Activated CD8-positive, alpha-beta memory T cell treated with anti-CD3 and anti-CD28 coated beads, Interleukin-2, amount 50 U/mL, for 24 hours (primary cell): ENCODE measurements around the gene POM121C.
"Not testable (repeated sequence)": the region's sequence is repeated elsewhere in the genome, so short reads cannot be mapped to it uniquely, and the experiment has no call there.

Experiments
- DNase-seq: peaks from one replicate; pipeline ENCODE4 v3.0.0-alpha.2; 2020; ENCODE audit errors: extremely low read depth

The POM121C gene

DNA sequence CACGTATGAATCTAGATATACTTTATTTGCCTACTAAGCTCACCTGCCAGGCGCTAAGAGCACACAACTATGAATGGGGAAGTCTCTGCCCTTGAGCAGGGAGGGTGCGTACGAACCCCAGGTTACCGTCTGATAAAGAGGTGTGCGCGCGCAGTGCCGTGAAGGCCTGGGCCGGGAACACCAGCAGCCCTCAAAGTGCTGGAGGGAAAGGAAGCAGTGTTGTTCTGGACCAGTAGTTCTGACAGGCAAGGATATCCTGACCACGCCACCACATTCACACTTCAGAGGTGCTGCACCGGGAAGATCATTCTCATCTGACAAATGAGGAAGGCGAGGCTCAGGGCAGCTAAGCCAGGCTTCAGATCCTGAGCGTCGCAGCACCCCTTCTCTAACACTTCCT lies 62.6 kb downstream of the POM121C start:
- DNase-seq, result not testable (repeated sequence)

- DNase-seq, result not testable (repeated sequence)
These were observed 64.0 kb downstream of the POM121C start for GRCh38 chr7:75421798-75422710.

DNA sequence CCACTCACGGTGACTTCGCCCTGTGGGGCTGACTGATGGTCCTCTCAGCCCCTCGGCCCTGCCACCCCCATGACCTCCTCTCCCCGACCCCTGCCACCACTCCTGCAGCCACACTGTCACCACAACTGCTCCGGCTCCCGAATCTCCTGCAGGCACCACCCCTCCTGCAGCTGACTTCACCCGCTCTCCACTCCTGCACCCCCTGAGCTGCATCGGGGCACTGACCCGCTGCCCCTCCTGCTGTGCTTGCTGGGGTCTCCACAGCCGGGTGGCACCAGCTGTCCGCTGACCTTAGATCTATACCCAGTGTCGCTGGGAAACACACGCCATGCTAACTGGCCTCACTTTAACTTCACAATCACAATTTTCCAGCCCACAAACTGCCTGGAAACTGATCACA lies 65.9 kb downstream of the POM121C start:
- not testable (repeated sequence) for DNase-seq

DNA sequence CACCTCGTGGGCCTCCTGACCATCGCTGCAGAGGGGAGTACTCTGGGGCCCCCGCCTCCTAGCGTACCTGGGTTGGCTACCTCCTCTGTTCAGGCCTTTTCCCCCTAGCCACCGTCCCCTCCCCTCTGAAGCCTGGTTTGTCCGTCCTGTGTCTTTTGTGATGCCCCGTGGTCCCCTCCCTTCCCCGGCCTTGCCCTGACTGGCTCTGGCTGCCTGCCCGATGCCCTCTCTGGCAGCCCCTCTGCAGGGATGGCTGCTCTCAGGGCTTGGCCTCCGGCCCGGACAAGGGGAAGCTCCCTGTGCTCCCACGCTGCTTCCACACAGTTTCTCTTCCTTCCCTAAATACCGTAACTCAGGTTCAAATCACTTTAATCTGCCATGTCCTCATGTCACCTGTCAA lies 66.4 kb downstream of the POM121C start:
- DNase-seq, result not testable (repeated sequence)

- DNase-seq, result not testable (repeated sequence)
These were observed 66.9 kb downstream of the POM121C start for GRCh38 chr7:75419210-75419609.

GRCh38 chr7:75418292-75418858 lies 67.7 kb downstream of the POM121C start:
- not testable (repeated sequence) for DNase-seq

- not testable (repeated sequence) for DNase-seq
These were observed 69.3 kb downstream of the POM121C start for GRCh38 chr7:75416787-75417186.

GRCh38 chr7:75415829-75416373 lies 70.2 kb downstream of the POM121C start:
- not testable (repeated sequence) for DNase-seq

GRCh38 chr7:75415428-75415817 lies 70.7 kb downstream of the POM121C start:
- not testable (repeated sequence) for DNase-seq

DNA sequence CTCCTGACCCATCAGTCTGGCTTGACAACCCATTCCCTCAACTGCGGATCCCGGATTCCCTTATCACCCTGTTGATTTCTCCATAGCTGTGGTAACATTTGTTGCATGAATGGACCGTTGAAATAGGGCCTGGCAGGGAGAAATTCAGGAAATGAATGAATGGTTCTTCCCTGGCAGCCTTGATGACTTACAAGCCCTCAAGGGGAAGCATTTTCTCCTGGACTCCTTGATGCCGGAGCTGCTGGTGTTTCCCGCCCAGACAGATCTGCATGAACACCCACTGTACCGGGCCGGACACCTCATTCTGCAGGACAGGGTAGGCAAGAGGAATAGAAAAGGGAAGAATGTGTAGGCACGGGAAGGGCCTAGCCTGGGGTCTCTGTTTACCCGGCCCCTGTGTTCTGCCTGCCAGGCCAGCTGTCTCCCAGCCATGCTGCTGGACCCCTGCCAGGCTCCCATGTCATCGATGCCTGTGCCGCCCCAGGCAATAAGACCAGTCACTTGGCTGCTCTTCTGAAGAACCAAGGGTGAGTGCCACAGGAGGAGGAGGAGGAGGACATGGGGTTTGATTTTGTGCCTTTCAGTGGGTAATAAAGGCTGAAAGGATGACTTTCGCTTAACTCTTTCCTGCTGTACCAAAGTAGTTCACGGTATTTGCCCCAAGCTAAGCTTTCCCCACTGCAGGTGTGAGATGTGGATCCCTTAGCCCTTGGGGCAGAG lies 71.2 kb downstream of the POM121C start:
- DNase-seq, result not testable (repeated sequence)

DNA sequence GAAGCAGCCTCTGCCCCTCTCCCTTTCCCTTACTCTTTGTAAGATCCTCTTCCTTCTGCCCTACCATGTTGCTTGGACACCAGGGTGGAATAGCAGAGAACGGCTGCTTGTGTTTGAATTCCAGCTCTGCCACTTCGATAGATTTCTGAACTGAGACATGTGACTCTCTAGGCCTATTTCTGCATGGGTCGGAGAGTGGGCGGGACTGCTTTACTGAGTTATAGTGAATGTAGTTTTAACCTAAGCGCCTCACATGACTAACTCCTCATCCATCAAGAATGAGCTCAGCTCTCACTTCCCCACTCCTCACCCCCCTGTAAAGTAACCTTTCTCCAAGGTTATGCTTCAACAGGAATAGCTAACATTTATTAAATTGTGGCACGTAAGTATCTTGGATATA lies 71.9 kb downstream of the POM121C start:
- not testable (repeated sequence) for DNase-seq

DNA sequence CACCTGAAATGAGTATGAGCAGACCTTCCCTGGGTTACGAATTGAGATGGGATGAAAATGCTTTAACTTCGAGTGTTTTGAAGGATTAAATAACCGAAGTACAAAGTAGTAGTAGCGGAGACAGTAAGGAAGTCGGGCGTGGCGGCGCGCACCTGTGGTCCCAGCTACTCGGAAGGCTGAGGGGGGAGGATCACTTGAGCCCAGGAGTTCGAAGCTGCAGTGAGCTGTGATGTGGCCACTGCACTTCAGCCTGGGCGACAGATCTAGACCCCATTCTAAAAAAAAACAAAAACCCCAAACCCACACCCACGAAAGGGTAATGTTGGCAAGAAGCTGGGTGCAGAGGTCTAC lies 75.3 kb downstream of the POM121C start:
- DNase-seq, result not testable (repeated sequence)

- DNase-seq, result not testable (repeated sequence)
These were observed 75.9 kb downstream of the POM121C start for GRCh38 chr7:75409880-75410822.

- DNase-seq, result not testable (repeated sequence)
These were observed 81.4 kb downstream of the POM121C start for GRCh38 chr7:75404663-75405062.

DNA sequence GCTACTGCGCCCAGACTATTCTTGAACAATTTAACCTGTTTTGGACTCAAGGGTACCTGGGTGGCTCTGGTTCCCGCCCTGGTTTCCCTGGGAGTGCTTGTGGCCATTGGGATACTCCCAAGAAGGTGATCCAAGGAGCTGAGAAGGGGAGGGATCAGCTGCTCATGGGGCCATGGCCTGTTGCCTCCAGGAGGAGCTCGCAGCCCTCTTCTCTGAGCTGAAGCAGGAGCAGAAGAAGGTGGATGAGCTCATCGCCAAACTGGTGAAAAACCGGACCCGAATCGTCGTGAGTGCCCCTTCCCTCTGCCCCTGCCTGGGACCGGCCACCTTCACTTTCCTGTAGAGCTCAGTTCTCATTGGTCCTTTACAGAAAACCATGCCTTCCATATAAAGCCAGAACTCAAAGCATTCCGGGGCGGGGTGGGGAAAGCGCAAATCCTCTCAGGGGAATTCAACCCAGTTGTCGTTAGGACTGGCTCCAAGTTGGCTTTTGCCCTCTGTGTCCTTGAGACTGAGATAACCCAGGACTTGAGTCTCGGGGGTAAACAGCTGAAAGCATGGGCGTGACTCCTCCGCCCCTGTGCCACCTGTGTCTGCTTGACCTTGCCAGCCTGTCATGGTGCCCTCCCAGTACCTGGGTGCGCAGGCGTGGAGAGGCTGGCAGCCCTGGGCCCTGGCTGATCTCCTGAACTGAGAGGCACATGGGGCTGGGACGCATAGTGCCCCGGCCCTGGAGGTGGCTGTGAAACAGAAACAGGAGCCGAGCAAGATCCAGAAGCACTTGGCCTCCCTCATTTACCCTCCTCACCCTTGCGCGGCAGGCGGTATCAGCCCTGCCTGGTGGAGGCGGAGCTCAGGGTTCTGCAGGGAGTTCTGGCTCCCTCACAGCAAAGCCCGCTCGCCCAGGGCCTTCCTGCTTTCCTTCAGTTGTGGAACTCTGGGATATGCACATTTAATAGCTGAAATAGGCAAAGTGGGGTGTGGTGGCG lies 82.3 kb downstream of the POM121C start:
- DNase-seq, result not testable (repeated sequence)

DNA sequence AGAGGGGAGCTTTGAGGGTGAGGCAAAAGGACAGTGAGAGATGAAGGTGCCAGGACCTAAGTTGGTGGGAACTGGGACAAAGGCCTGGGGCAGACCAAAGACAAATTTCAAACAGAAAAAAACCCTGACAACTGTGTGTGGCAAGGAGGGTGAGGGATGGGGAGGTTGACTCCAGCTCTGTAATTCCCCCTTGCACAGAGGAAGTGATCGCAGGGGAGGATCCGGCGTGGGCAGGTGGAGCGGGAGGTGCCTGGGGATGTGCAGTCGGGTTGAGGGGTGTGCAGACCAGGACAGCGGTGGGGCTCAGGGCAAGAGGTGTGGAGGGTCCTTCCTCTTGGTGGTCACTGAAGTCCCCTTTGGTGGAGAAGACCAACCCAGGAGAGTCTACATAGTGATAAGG lies 85.5 kb downstream of the POM121C start:
- not testable (repeated sequence) for DNase-seq

DNA sequence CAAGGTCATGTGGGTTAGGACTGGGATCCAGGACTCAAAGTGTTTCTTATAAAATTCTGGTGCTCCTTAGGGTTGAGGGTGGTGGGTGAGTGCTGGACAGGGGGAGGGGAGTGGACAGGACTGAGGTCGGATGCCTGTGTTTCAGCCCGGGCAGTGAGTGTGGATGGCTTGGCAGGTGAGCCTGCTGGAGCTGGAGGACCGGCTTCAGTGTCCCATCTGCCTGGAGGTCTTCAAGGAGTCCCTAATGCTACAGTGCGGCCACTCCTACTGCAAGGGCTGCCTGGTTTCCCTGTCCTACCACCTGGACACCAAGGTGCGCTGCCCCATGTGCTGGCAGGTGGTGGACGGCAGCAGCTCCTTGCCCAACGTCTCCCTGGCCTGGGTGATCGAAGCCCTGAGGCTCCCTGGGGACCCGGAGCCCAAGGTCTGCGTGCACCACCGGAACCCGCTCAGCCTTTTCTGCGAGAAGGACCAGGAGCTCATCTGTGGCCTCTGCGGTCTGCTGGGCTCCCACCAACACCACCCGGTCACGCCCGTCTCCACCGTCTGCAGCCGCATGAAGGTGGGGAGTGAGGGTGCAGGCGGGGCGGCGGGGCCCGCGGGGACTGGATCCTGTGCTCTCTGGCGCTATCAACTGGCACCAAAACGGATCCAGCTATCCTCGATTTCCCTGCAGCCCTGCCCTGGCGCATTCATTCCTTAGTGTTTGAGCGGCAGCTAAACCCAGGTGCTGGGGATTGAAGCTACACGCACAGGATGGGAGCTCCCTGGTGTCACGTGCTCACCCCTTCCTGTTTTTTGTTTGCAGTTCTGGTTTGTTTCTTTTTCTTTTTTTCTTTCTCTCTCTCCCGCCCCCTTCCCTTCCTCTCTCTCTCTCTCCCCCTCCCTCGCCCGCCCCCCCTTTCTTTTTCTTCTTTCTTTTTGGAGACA lies 87.1 kb downstream of the POM121C start:
- DNase-seq, result not testable (repeated sequence)

DNA sequence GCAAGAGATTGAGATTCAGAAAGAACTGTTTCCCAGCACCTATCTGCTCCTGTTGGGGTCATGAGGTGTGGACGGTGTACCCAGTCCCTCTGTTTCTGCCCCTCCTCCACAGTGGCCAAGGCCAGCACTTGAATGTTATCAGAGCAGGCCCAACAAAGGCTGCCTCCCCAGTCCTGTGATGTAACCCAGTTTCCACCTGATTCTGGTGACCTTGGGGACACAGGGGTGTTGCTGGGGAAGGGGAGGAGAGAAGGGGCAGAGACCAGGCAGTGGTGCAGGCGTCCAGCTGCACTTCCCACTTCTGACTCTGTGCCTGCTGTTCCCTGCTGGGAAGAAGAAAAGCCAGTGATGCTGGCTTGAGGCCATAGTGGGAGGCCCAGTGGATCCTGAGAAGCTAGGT lies 88.2 kb downstream of the POM121C start:
- not testable (repeated sequence) for DNase-seq

DNA sequence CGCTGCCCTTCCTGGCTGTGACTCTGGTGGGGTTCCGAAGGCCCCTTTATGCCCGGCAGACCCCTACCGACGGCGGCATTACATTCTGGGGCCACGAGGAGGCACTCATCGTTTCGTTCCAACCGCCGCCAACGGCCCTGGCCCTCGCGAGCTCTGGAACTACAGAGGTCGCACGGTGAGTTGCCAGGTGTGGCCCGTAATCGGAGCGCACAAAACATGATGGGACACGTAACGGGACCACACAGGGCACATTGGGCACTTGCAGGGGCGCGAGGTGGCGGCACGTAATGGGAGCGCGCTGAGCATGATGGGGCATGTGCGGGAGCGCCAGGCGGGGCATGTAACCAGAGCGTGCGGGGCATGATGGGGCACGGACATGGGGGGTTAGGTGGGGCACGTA lies 90.8 kb downstream of the POM121C start, which contains the start of gene TRIM73:
TRIM73 (plus strand) TSS at position 301 of the 400 bp plus-strand sequence. CDS start 3,305 bp downstream, outside the sequence.
- DNase-seq, result not testable (repeated sequence)
